HG03439 (cell line): ENCODE results near the gene SCUBE2.
"Not testable (repeated sequence)": the region's sequence is repeated elsewhere in the genome, so short reads cannot be mapped to it uniquely, and the experiment has no call there.

Experiments used
- ATAC-seq: cut with Tn5 transposase; IDR thresholded peaks from one replicate; pipeline ENCODE4 v1.9.1; 2021; ENCODE audit warnings: mild to moderate bottlenecking, moderate library complexity; ENCODE audit not compliant: unreplicated experiment

SCUBE2 gene

DNA sequence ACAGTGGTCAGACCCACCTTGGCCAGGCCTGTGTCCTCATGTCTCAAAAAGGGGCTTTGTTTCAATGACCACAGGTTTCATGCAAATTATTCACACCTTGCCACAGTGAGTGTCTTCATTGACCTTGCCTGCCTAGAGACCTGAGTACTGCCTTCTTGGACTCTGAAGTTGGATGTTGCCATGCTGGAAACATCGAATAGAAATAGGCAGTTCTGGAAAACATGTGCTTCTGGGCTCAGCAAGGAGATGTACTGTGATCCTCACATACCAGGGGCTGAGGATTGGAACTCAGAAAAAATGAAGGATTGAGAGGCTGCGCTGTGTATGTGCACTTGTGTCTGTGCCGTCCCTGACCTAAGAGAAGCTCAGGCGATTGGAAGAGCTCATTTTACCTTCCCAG, 78.0 kb downstream of the SCUBE2 start:
- ATAC-seq = no peak

GRCh38 chr11:9009538-9009937, 81.9 kb downstream of the SCUBE2 start:
- not testable (repeated sequence) for ATAC-seq

DNA sequence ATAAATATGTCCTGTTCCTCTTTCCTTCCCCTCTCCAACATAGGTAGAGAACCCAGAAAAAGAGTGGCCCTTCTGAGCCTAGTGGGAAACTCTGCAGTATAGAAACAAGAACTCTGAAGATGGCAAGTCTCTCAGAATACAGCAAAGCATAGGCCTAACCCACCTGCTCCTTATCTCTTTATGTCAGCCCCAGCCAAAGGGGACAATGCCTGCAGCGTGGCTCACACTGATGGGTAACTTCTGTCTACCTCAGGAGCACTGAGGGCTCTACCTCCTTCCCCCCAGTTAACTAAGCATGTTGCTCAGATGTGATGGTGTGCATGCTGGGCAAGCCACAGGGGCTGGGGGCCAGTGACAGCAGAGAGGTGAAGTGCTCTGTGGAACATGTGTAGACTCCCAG, 82.7 kb downstream of the SCUBE2 start:
- ATAC-seq = no peak

DNA sequence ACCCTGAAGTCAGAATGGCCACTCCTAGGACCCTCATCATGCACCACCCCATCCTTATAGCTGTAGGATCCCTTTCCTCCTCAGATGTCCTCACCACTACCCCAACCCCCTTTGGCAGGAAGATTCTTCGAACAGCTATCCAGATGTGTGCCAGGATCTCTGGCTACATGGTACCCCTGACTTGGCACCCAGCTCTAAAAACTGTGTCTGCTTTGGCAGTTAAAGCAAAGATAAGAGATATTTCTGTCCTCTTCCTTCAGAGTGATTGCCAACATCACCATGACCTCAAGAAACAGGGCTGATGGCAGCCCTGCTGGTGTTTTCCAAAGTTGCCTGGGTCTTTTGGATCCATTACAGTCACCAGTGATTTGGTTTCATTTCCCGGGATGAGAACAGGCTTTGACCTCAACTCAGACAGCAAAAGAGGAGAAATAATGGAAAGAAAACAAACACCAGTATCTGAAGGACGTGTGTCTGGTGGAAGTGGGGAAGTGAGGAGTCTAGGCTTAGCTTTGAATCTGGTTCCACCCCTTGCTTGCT, 83.3 kb downstream of the SCUBE2 start:
- ATAC-seq = no peak

- no peak for ATAC-seq
Measured at GRCh38 chr11:9005087-9005486, 86.3 kb downstream of the SCUBE2 start.

GRCh38 chr11:9004183-9004926, 87.0 kb downstream of the SCUBE2 start:
- no peak for ATAC-seq

- ATAC-seq = no peak
Measured at GRCh38 chr11:9003573-9004182, 87.7 kb downstream of the SCUBE2 start, which contains the start of gene NRIP3. Gene NRIP3 (minus strand): TSS chr11:9004001. CDS start chr11:9003935, 66 bp downstream.

- no peak for ATAC-seq
Measured at GRCh38 chr11:9002920-9003572, 88.4 kb downstream of the SCUBE2 start.

DNA sequence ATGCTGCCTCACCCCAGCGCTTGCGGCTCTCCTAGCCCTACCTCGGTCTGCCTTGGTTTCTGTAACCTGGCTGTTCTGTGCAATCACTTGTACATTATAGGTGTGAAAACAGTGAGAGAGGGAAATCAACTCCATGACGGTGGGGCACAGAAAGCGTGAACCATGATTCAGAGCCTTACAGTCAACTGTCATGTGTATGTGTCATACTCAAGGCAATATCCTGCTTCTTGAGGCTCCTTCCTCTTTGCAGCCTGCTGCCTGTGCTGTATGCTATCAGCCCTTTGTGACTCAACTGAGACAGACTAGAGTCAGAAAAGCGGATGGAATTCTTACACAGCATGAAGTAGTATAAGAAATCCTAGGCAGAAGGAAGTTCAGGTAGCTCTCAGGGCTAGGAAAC, 89.7 kb downstream of the SCUBE2 start:
- no peak for ATAC-seq

DNA sequence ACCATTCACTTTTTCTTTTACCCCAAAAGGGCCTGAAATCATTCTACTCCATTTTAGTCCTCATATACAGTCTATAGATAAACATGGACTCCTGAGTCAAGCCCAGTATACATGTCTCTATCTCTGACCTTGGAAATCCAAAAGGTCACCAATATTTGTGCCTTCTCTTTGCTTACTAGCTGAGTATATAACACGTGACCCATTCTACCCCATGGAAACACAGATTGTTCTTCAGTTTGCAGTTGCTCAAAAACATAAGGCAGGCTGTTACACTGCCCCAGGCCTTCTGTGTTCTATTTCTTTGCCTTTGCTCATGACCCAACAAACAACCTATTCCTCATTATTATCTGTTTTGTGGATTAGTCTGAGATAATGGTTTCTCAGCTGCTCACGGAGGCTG, 93.4 kb downstream of the SCUBE2 start:
- ATAC-seq = no peak

GRCh38 chr11:8997451-8997850, 93.9 kb downstream of the SCUBE2 start:
- no peak for ATAC-seq

DNA sequence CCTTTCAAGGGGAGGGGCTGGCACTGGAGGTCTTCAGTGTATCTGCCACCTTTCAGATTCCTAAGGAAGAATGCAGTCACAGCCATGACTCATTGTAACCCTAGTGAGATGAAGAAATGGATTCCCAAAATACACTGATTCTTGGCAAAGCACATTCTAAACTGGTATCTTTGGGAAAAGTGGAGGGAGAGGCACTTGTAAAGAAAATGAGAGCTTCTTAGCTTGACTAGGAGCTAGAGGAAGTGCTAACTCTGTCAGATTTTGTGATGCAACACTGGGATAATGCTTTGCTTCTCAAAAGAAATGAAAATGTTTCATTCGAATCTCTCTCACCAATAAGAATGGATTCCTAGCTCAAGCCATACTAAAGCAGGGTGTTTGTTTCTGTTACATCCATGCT, 101.9 kb downstream of the SCUBE2 start:
- no peak for ATAC-seq

DNA sequence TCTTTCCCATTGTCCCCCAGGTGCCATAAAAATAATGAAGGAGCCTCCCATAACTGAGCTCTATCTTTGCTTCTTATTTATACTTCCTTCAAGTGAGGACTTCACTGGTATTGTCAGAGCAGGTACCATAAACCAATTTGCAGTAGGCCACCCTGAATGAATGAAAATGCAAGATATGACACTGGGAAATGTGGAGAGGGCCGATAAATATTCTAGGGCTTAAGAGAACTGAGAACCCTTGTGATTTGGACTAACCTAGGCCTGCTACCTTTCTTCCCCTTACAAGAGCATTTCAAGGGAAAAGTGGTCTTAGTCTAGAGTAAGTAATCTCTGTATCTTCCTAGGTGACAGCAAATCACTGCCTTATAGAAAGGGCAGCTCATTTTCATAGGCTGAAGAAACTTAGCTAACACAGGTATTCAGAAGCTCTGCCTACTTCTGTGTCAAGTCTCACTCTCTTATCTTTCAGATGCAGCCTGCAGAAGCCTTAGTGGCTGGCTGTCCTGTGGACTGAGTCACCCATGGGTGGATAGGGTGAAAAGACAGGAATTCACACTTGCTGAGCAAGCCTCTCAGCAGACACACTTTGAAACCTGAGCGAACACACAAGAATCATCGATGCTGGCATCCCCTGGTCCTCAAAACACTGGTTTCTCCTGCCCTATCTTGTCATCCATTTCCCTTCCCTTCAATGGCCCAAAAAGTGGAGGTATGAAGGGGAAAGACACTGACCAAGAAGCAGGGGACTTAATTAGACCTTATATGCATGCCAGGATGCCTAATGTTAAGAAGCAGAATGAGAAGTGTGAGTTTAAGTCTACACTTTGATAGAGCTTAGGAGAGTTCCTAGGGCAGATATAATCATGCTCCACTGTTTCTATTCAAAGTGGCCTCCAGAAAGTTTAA, 102.8 kb downstream of the SCUBE2 start:
- no peak for ATAC-seq

GRCh38 chr11:8987446-8987845, 104.0 kb downstream of the SCUBE2 start:
- ATAC-seq = no peak

DNA sequence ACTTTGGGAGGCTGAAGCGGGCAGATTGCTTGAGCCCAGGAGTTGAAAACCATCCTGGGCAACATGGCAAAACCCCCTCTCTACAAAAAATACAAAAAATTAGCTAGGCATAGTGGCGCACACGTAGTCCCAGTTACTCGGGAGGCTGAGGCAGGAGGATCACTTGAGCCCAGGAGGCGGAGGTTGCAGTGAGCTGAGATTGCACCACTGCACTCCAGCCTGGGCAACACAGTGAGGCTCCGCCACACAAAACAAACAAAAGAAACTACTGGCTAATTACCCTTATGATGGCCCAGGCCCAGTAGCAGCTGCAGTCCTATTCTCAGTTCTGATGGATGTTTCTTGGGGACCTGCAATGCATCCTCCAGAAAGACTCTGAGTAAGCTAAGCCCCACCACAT, 104.6 kb downstream of the SCUBE2 start:
- ATAC-seq = not testable (repeated sequence)

GRCh38 chr11:8985462-8985861, 105.9 kb downstream of the SCUBE2 start:
- ATAC-seq = no peak

DNA sequence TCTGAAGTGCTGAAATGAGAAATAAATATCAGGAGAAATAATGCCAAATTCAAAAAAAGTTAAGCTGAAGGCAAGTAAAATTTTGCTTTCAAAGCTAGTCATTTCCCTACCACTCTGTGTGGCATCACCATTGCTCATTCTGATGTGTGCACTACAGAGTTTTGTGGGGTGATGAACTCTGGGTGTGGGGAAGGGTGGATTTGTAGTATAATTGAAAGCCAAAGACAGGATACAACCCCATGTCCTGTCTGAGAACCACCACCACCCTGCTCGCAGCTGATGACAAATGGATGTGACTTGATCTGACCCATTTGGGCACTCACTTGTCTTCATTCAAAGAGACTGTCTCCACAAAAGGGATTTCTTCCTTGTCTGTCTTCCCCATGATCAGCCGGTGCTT, 107.8 kb downstream of the SCUBE2 start:
- ATAC-seq = no peak

DNA sequence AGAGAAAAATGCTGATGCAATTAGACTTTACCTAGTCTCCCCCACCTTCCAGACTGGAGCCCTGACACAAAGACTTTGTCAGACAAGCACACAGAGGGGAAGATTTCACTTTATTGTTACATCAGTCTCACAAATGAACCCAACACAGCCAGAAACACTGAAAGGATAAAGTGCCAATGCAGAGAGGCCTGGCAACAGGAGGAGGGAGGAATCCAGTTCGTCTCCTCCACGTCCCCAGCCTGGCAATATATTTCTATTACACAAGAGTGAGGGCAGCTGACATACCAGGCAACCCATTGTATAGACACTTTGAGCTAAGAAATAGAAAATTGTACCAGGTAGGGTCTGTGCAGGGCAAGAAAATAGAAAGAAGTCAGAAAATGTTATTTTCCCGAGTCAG, 110.9 kb downstream of the SCUBE2 start:
- ATAC-seq = no peak

- not testable (repeated sequence) for ATAC-seq
Measured at GRCh38 chr11:8979365-8979764, 112.0 kb downstream of the SCUBE2 start.

DNA sequence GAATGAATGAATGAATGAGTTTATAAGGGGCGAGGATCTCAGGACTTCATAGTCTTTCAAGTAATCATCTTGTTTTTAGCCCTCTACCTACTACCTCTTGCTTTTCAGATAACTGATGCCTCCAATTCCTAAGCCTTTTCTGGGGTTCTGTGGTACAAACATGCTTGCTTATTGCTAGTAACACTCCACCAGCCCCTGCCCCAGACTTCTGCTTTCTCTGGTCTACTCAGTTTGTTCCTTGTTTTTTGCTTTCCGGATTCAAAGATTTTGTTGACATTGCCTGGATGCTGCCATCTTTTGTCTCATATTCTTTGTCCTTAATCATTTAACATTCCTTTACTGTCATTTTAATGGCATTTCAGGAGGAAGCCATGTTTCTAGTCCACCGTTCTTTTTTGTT, 118.3 kb downstream of the SCUBE2 start:
- ATAC-seq = no peak

DNA sequence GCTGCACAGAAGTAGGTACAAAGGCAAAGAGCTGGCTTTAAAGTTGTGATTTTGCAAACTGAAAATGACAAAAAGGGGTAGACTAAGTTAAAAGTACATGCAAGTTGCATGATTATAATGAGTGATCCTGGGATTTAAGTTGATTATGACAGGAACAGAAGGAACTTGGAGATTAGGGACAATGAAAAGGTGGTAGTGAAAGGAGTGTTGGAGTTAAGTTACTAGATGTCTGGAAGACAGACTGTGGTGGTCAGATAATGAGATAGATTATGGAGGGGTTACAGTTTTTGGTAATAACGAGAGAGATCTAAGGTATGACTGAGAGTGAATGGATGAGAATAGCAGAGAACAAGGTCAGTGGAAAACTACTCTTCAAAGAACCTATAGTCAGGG, 119.5 kb downstream of the SCUBE2 start:
- no peak for ATAC-seq
